HL-60 (cell line): ENCODE results near the gene ADAMTS4.

Experiments used
- DNase-seq, 2 experiments: peaks; one replicate each; pipeline ENCODE4 v3.0.0-alpha.2; 2010 to 2020; ENCODE audit warnings: low read depth in 1 of 2, low spot score in 1 of 2
- H3K27ac ChIP-seq: fragments of 250-450 bp; sonication (Bioruptor Pico); replicated peaks from 2 replicates; pipeline ENCODE4 v1.5.1; 2020; ENCODE audit warnings: mild to moderate bottlenecking, moderate library complexity
- H3K27me3 ChIP-seq: fragments of 250-450 bp; sonication (Bioruptor Pico); 2 replicates; pipeline ENCODE4 v1.5.1; 2021; ENCODE audit warnings: mild to moderate bottlenecking, moderate library complexity; ENCODE audit not compliant: insufficient read depth, poor library complexity, severe bottlenecking
- H3K4me3 ChIP-seq: replicated peaks from 2 replicates; pipeline ENCODE4 v1.5.1; 2011; ENCODE audit warnings: mild to moderate bottlenecking, control low read depth, low read length; ENCODE audit not compliant: insufficient read depth
- CTCF ChIP-seq: IDR thresholded peaks from one replicate; pipeline ENCODE4 v1.5.1; 2011; ENCODE audit warnings: low read length, control low read depth, inconsistent platforms; ENCODE audit not compliant: insufficient read depth
- GABPA ChIP-seq: IDR thresholded peaks from 2 replicates; pipeline ENCODE4 v1.6.1; 2012; ENCODE audit warnings: low read depth
- POLR2AphosphoS5 ChIP-seq: IDR thresholded peaks from 2 replicates; pipeline ENCODE4 v1.6.1; 2012; ENCODE audit warnings: low read depth
- REST ChIP-seq: IDR thresholded peaks from 2 replicates; pipeline ENCODE4 v1.6.1; 2012; ENCODE audit warnings: low read depth; ENCODE audit not compliant: insufficient replicate concordance
- SPI1 ChIP-seq: IDR thresholded peaks from 2 replicates; pipeline ENCODE4 v1.6.1; 2012; ENCODE audit warnings: low read depth, mild to moderate bottlenecking, borderline replicate concordance

Gene ADAMTS4

GRCh38 chr1:161219078-161219892 is 20.4 kb upstream of the ADAMTS4 start:
- TF ChIP-seq SPI1 = no peak
- no peak for TF ChIP-seq GABPA
- TF ChIP-seq CTCF = no peak
- TF ChIP-seq POLR2AphosphoS5 = no peak
- TF ChIP-seq REST = no peak
- no peak for DNase-seq
- Histone ChIP-seq H3K27ac (no peak overlapping the region), H3K27me3 (no peaks in the 10 kb centered on the region), H3K4me3 (no peak overlapping the region)

GRCh38 chr1:161218301-161219077 is 19.6 kb upstream of the ADAMTS4 start:
- Histone ChIP-seq H3K27ac (no peak overlapping the region), H3K27me3 (no peaks in the 10 kb centered on the region), H3K4me3 (no peak overlapping the region)
- DNase-seq = no peak
- TF ChIP-seq REST = no peak
- TF ChIP-seq POLR2AphosphoS5 = no peak
- TF ChIP-seq GABPA = no peak
- TF ChIP-seq SPI1 = no peak
- TF ChIP-seq CTCF = no peak

GRCh38 chr1:161217831-161218230 is 19.0 kb upstream of the ADAMTS4 start:
- TF ChIP-seq GABPA (no peak), REST (no peak), CTCF (no peak), POLR2AphosphoS5 (no peak), SPI1 (no peak; the same call in 1 of the 2 replicates)

More at GRCh38 chr1:161217831-161218230, 19.0 kb upstream of the ADAMTS4 start:
- no peak for DNase-seq
- Histone ChIP-seq H3K4me3 (peak overlapping the region; percentile 24), H3K27me3 (no peaks in the 10 kb centered on the region), H3K27ac (peak overlapping the region; percentile 70)
